Left lung (tissue), 10 donors: ENCODE data around the gene ARHGAP30. TPM values are rescaled to one million over a fixed set of nuclear protein-coding genes. Genes with fewer than 3 reads are reported as not detected.

Experiments used
- ATAC-seq: fragments of 200-7000 bp; cut with Tn5 transposase; one replicate; pipeline ENCODE4 v1.9.1; 2020; ENCODE audit warnings: moderate library complexity
- DNase-seq, 4 donors: peaks; one replicate each; pipeline ENCODE4 v3.0.0-alpha.2; 2013 to 2020
- H3K27ac ChIP-seq, 2 donors: fragments of 200-600 bp; sonication (generic) in 1 of 2; one replicate each; pipeline versions ENCODE4 v1.5.0 to v1.8.0; 2020 to 2021
- H3K27me3 ChIP-seq, 2 donors: fragments of 200-600 bp; sonication (generic) in 1 of 2; one replicate each; pipeline versions ENCODE4 v1.5.0 to v1.8.0; 2020 to 2021
- H3K36me3 ChIP-seq, 2 donors: fragments of 200-600 bp; sonication (generic) in 1 of 2; one replicate each; pipeline versions ENCODE4 v1.5.0 to v1.8.0; 2020 to 2021
- H3K4me1 ChIP-seq, 2 donors: fragments of 200-600 bp; one replicate each; pipeline ENCODE4 v1.8.0; 2021
- H3K4me3 ChIP-seq, 2 donors: fragments of 200-600 bp; sonication (generic) in 1 of 2; one replicate each; pipeline versions ENCODE4 v1.5.0 to v1.8.0; 2020 to 2021; ENCODE audit warnings: mild to moderate bottlenecking in 1 of 2
- H3K9me3 ChIP-seq, 2 donors: fragments of 200-600 bp; sonication (generic) in 1 of 2; one replicate each; pipeline versions ENCODE4 v1.5.0 to v1.8.0; 2020 to 2021
- CTCF ChIP-seq, 2 donors: fragments of 200-600 bp; sonication (generic) in 1 of 2; IDR thresholded peaks; one replicate each; pipeline versions ENCODE4 v1.5.0 to v1.8.0; 2021; ENCODE audit warnings: antibody characterized with exemption in 2 of 2
- intact Hi-C, 2 donors: fragments of 100-400 bp; cut with DNase I; formaldehyde crosslinking; loops; one replicate each; pipeline versions ENCODE4 v1.11.2 to v1.14.2; 2022
- polyA plus RNA-seq, 6 donors: library from polyadenylated mRNA; unstranded; fragments of 120-200 nt; gene quantifications; one replicate each; pipeline ENCODE4 v1.2.1, GENCODE V29; 2013; ENCODE audit not compliant: insufficient read length in 6 of 6
- total RNA-seq, 2 donors: library from RNA; stranded (reverse); fragmentation: NEBNext Ultra II Directional; extraction: Animal tissue kit (Norgen Biotek cat#: 25700); gene quantifications; one replicate each; pipeline ENCODE4 v1.2.1, GENCODE V29; 2021
- donor health status: DM: no; HTN: yes; CAD: no.
- donor health status: DM: no; HTN: no; CAD: no.

Gene ARHGAP30
- total and polyA plus RNA-seq, 8 donors, result 3.0 to 57.7 (median 4.2) TPM

GRCh38 chr1:161054232-161054631 lies 15.5 kb downstream of the ARHGAP30 start:
- ATAC-seq (no peak), DNase-seq (no peak)
- Histone ChIP-seq H3K36me3 (peaks cover 0 to 96% of the 10 kb centered on the region in 2 donors), H3K4me3 (no peak overlapping the region), H3K27me3 (peaks cover 0 to 9% of the 10 kb centered on the region in 2 donors), H3K9me3 (no peaks in the 10 kb centered on the region), H3K4me1 (no peaks in the 10 kb centered on the region), H3K27ac (no peak overlapping the region)
- TF ChIP-seq CTCF (IDR thresholded peaks at IDR 0.05), result no peak
- intact Hi-C loops, result no loop called here

DNA sequence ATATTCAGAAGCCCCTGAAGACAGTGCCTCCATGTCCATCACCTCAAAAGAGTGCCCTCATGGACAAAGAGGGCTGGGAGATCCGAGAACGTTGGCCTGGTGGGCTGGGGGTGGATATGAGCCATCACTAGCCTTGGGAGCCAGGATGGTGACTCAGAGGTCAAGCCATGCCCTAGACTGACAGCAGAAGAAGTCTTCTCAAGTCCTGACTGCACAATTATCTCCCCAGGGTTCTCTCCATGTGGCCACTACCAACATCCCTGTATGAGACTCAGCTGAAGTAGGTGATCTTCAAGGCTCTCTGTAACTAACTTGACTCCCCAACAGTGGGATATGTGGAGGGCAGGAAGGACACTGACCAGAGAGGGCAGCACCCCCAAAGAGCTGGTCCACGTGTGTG lies 16.8 kb downstream of the ARHGAP30 start:
- no peak for TF ChIP-seq CTCF (IDR thresholded peaks at IDR 0.05)
- H3K36me3 ChIP-seq, result peaks cover 0 to 94% of the 10 kb centered on the region in 2 donors
- ATAC-seq (no peak), DNase-seq (no peak)
- no peak overlapping the region for H3K27ac ChIP-seq
- H3K9me3 ChIP-seq, result no peaks in the 10 kb centered on the region
- H3K4me1 ChIP-seq, result peaks cover 0 to 8% of the 10 kb centered on the region in 2 donors
- peaks cover 0 to 9% of the 10 kb centered on the region in 2 donors for H3K27me3 ChIP-seq
- H3K4me3 ChIP-seq, result no peak overlapping the region
- intact Hi-C loops, result no loop called here

DNA sequence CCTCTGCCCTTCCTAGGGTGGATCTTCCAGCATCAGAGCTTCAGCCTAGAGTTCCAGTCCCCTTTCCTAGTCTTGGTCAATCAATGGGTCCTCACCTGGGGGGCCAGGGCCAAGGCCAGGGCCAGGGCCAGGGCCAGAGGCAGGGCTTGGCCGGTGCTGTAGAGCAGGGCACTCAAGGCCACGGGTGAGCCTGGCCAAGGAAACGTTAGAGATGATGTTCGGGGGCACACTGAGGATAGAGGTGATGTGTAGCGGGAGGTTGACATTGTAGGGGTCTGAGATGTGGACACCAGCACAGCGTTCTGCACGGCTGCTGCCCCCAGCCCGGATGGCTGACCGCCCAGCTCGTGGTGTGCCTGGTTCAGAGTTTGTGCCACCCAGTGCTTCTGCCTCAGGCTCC lies 18.5 kb downstream of the ARHGAP30 start:
- ATAC-seq, result no peak
- H3K4me1 ChIP-seq, result peaks cover 0 to 25% of the 10 kb centered on the region in 2 donors
- peak in 1 of 4 donors; percentile 62 for DNase-seq
- no peak overlapping the region for H3K27ac ChIP-seq
- H3K27me3 ChIP-seq, result peaks cover 0 to 9% of the 10 kb centered on the region in 2 donors
- H3K36me3 ChIP-seq, result peaks cover 0 to 81% of the 10 kb centered on the region in 2 donors
- no peak for TF ChIP-seq CTCF (IDR thresholded peaks at IDR 0.05)
- intact Hi-C loops, result no loop called here
- no peak overlapping the region for H3K4me3 ChIP-seq
- no peaks in the 10 kb centered on the region for H3K9me3 ChIP-seq

DNA sequence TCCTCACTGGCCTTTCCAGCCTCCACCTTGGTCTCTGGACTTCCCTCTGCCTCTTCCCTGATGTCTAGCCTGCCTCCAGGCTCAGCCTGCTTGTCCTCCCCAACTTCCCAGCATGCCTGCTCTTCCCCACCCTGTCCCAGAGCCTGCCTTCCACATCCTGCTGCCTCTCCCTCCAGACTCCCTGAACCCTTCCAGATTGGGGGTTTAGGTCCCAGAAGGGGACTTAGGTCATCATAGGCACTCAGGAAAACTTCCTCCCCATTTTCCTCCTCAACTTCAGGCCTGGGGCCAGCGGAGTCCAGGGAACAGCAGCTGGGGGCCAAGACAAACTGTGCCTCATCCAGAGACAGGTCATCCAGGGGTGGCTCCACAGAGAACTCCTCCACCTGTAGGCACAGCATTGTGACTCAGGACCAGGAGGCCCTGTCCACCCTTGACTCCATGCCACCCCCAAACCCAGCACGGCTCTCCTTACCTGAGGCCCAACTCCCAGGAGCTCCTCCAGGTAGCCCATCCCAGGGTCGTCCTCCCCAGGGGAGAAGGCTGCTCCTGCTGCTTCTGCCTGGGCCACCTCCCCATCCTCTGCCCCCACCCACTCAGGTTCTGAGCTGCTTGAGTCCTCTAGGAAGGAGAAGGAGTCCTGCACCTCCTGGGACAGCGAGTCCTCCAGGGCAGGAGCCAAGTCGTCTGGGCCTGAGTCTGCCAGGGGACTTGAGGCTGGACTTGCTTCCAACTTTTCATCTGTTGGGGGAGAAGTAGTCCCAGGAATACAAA lies 20.6 kb downstream of the ARHGAP30 start:
- peaks cover 7 to 30% of the 10 kb centered on the region in 2 donors for H3K4me1 ChIP-seq
- peaks cover 0 to 63% of the 10 kb centered on the region in 2 donors for H3K36me3 ChIP-seq
- no peak for TF ChIP-seq CTCF (IDR thresholded peaks at IDR 0.05)
- no peak overlapping the region for H3K4me3 ChIP-seq
- no peaks in the 10 kb centered on the region for H3K27me3 ChIP-seq
- peak overlapping the region in 1 of 2 donors; percentile 99 for H3K27ac ChIP-seq
- DNase-seq (no peak), ATAC-seq (no peak)
- H3K9me3 ChIP-seq, result no peaks in the 10 kb centered on the region
- intact Hi-C loops, result no loop called here

DNA sequence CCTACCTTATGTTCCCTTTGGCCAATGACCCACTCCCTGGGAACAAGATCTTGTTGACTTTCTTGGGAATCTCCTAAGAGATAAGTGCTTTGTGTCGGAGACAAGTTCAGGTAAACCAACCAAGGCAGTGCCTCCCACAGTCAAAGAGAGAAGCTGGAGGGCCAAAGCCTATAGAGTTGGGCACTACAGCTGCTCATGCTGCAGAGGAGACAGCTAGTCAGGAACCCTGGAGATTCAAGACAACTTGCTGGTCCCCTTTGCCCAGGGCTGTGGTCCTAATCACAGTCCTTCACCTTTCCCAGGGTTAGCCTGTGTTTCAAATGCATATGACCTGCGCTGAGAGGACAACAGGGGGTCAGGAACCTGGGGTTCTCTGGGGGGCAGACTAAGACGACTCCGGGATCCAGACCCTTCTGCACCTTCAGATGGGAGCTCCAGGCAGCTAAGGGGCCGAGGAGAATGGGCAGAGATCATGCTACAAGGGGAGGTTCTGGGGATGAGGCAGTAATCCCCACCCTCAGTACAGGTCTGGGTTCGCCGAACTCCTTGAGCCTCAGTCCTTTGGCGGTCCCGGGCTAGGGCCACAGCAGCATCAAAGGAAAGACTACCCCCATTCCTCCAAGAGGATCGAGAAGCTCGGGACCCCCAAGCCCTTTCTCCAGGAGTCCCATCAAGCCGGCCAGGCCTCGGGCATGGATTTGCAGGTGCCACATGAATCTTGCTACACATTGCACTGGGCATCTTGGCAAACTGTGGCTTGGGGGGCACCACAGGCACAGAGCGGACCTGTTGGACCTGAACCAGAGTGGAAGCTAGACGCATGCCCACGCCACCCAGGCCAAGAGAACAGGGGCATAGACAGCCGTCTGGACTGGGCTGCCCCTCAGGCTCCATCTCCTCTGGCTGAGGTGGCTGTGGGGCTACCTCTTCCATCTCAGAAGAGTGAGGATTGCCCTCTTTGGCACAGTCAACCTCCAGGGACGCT lies 22.0 kb downstream of the ARHGAP30 start:
- no peaks in the 10 kb centered on the region for H3K9me3 ChIP-seq
- TF ChIP-seq CTCF (IDR thresholded peaks at IDR 0.05), result no peak
- H3K4me3 ChIP-seq, result no peak overlapping the region
- DNase-seq (no peak), ATAC-seq (no peak)
- intact Hi-C loops, result no loop called here
- peaks cover 0 to 53% of the 10 kb centered on the region in 2 donors for H3K36me3 ChIP-seq
- peak overlapping the region; percentile 97 to 99 for H3K27ac ChIP-seq
- no peaks in the 10 kb centered on the region for H3K27me3 ChIP-seq
- H3K4me1 ChIP-seq, result peaks cover 12 to 44% of the 10 kb centered on the region in 2 donors
